ENCODE data around the gene CALCOCO1. TPM values are rescaled to one million over a fixed set of nuclear protein-coding genes. Genes with fewer than 3 reads are reported as not detected.
A peak's percentile ranks its signal among the peaks of the same experiment; 100 is the strongest.

CALCOCO1 gene
- total RNA-seq, 1 donor: 155 TPM

DNA sequence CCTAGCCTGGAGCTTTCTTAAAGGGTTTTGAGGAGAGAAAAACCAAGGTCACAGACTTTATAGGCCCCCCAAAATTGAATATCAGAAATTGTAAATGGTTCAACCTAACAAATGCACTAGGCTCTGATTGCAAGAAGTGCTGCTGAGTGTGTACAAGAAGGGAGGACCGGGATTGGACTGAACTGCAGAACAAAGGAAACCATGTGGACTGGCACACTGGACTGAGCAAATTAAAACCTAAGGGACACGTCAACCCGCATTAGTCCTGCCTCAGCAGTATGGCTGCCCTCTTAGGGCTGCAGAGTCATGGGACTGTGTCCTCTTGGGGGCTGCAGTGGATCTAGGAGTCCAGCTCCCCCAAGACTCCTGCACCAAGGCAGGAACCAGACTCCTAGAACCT is 25.4 kb upstream of the CALCOCO1 start:
- no peak for DNase-seq (ENCODE audit: low read depth in 2 of 3, low spot score in 2 of 3)

DNA sequence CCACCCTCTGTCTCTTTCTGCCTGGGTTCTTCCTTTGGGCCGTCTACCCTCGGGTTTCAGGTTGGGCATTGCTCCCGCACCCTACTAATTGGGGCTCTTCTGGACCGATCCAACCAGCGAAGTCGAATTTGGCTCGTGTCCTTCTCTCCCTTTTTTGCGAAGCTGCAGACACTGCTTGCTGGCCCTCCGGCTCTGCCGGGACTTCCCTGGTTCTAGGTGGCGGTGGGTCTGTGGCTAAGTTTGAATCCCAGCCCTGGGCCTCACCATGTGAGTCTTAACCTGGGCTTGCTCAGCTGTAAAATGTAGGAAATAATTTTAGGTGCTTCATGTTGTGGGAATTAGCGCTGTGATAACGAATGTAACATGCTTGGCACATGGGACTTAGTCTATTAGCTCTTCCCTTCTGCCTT is 24.9 kb upstream of the CALCOCO1 start:
- DNase-seq (ENCODE audit: low read depth in 2 of 3, low spot score in 2 of 3): no peak

DNA sequence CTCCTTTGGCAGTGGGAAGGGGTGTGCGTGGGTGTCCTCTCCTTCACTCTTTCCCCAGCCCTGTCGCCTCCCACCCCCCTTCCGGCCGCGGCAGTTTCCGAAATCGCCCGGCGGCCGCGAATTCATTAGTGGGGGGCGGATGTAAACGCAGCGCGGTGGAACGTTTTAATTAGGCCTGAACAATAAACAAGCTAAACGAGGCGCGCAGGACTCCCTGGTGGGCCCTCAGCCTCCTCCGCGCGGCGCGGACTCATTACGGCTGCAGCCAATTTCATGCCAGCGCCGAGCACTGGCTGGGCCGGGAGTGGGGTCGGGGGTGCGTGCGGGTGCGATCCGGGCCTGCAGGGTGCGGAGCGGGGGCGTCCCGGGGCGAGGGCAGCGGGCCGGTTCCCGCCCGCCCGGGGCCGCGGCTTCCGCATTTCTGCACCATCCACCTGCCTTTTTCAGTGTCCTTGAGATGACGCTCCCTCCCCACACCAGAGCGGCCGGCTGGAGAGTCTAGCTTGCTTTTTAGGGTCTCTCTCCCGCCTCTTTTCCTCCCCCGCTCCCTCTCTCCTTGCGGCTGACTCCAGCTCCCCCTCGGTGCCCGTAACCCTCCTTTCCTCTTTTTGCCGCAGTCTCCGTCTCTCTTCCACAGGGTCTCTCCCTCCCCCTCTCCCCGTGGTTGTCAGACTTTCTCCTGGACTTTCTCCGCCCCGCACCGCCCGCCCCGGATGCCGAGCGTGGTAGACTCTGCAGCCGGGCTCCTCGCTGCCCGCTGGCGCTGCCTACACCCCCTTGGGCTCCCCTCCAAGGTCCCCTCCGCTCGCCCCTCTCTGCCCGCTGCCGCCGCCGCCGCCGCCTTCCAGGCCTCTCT is 24.3 kb upstream of the CALCOCO1 start, which contains the start of gene CISTR:
TSS of gene CISTR (minus strand) at position 644 of the 856 bp plus-strand sequence.
- DNase-seq (ENCODE audit: low read depth in 2 of 3, low spot score in 2 of 3): peak in 1 of 3 donors; percentile 37

DNA sequence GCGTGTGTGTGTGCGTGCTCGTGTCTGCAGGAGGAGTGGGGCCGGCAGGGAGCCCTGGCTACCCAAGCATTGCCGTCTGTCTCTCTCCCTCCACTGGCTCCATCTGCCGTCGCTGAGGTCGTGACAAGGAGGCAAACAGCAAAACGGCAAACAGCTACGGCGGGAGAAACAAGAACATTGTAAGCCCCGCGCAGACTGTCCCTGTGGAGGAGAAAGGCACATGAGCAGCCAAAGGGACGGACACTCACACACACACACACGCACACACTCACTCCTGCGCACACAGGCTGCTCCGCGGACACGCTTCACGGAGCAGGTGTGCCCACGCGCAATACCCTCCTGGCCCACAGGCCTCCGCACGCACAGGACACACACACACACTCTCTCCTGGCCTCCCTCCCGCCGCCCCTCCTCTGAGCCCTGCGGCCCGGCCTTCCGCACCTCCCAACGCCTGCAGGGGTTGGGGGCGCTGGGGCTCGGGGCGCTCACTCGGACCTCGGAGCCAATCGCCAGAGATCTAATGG is 23.6 kb upstream of the CALCOCO1 start:
- DNase-seq (ENCODE audit: low read depth in 2 of 3, low spot score in 2 of 3): peak in 1 of 3 donors; percentile 39

DNA sequence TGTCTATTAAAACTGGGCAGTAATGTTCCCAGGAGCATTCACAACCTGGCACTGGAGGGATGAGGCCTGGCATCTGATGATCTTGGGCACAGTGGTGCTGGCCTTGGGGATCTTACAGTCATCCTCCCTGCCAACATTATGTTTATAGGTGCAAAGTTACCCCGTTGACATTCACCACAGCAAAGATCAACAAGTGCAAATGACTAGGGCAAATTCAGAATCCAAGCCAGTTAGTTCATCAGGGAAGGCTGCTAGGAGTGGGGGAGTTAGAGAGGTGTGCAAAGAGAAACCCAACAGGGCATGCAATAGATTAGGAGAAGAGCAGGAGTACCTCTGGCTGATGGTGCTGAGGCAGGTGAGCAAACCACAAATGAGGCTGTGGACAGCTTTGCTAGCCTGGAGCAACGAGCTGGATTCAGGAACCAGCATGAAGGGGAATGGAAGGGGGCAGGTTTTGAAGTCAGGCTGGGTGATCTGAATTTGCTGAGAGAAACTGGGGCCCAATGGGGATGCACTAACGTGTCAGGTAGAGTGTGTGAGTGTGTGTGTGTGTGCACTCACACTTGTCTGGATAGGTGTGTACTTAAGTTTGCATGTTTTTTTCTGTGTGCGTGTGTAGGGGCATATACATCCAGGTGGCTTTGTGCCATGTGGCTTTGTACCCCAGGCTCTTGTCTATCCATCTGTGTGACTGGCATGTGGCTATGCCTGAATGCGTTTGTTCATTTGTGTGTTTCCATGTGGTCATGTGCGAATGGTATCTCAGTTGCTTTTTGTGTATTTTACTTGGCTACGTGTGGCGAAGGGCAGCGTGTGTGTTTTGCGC is 22.9 kb upstream of the CALCOCO1 start:
- DNase-seq (ENCODE audit: low read depth in 2 of 3, low spot score in 2 of 3): no peak

DNA sequence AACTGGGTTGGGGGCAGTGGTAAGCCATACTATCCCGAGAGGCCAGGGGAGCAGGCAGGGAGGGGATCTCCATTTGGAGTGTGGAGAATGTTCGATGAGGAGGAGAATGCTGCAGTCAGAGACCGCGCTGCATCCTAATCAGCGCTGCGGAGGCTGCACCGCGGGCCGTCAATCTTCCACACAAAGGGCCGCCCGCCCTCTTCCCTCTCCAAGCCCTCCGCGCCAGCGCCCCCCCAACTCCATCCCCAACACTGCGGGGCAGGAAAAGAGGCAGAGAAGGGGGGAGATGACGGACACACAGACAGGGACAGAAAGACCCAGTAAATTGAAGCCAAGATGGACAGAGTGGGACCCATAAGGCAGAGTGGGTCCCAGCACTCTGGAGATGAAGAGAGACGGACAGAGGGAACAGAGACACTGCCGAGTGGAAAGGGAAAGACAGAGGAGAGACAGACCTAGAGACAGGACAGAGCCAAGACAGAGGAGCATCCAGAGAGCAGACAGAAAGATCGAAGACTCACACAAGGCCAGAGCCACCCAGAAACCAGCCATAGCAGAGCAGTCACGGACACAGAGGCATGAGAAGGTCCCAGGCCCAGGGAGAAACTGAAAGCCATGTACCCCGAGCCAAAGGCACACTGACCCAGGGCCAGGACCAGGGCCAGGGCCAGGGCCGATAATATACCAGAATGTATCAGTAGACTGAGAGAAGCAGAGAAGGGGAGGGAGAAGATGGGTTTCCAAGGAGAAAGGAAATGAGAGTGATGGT is 21.0 kb upstream of the CALCOCO1 start:
- no peak for DNase-seq (ENCODE audit: low read depth in 2 of 3, low spot score in 2 of 3)

DNA sequence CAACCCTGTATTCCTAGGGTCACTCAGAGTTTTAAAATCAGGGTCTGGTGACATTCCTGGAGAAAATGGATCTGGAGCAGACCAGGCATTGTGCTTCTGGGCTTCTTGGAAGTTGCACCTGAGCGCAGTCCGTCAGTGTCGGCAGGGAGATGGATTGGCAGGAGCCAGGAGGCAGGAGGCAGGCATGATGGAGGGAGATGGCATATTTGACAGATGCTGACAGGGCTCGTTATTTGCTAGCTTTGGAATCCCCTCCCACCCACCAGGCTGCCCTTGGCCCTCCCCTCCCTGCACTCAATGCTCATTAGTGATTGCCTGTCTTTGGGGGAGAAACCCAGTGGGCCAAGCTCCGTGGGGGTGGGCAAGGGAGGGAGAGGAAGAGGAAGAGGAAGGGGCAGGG is 19.8 kb upstream of the CALCOCO1 start:
- DNase-seq (ENCODE audit: low read depth in 2 of 3, low spot score in 2 of 3): no peak

DNA sequence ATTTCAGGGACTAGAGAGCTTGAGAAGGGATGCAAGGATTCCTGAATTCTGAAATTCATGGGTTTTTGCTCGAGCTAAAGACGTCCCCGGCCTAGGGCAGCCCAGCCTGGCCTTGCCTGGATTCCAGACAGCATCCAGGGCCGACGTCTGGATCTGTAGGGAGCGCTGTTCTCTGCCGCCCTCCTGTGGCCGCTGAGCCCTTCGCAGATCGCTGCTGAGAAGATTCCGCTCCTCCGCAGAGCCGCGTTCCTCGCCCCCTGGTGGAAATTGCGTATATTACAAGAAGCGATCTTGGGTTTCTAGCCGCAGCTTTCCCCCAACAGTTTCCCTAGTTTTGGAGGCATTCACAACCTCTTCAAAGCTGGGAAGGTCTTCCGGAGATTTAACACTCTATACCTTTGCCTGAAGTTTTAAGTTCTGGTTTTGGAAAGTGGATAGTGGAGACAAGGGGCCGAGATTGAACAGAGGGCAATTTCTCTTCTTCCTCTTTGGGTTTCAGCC is 19.4 kb upstream of the CALCOCO1 start:
- peak; percentile 72 to 87 (median 83) for DNase-seq (ENCODE audit: low read depth in 2 of 3, low spot score in 2 of 3)

DNA sequence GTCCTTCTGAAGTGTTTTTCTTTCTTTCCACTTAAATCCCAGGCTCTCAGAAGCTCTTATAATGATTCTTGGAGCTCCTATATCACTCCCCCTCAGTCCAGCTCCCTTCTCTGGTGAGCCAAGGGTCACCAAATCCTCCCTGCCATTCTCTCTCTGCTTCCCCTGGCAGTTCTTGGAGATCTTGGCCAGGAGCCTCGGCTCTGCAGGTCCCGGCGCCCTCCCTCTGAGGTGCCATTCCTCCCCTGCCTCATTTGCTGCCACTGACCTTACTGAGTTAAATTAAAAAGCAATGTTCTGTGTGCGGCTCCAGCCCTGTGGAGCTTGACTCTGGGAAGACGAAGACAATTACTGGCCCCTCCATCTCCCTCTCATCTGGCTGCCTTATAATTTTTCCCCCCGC is 17.5 kb upstream of the CALCOCO1 start:
- no peak for DNase-seq (ENCODE audit: low read depth in 2 of 3, low spot score in 2 of 3)

DNA sequence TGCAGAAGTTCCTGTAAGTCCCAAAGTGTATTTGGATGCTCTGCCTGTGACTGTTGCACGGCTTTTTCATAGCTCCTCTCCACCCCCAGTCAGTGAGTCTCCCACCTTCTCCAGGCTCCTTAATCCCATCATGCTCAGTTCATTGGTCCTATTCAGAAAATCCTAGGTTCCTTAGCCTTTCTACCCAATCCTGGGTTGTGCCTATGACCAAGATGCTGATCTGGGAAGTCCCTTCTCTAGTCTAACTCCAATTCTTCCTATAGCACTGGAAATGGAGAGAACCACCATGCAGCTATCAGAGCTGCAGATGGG is 16.8 kb upstream of the CALCOCO1 start:
- no peak for DNase-seq (ENCODE audit: low read depth in 2 of 3, low spot score in 2 of 3)

DNA sequence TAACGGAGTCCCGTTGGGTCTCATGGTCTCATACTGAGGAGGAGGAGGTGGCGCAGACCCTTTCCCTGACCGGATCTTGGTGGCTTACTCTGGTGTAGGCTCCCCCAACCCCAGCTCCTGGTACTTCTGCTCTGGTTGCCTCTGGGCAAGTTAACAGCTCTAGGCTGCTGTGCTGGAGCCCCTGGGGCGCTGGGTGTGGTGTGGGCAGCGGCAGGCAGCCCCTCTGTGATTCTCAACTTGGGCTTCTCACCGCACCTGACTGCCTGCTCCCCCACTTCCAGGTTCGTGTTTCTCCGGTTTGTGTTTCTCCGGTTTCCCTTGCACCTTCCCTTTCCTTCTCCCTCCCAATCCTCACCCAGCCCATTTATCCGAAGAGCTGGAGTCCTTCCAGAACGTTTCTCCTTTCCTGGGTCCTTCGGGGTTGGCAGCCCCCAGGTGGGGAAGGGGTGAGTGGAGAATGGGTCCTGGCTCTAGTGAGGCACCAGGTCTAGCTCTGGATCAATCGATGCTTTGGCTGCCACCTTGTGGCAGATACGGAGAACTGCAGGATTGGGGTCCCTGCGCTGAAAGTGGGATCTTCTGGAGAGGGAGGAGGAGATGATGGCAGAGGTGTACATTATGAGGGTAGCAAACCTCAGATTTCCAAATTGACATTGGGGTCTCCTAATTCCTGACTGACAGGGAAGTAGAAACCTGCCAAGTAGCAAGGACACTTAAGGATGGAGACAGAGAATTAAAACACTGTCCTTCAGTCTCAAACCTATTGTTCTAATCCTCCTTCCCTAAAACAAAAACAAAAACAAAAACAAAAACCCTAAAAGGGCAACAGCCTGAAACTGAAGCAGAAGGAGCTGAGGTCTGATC is 16.2 kb upstream of the CALCOCO1 start:
- peak; percentile 54 to 82 (median 59) for DNase-seq (ENCODE audit: low read depth in 2 of 3, low spot score in 2 of 3)

DNA sequence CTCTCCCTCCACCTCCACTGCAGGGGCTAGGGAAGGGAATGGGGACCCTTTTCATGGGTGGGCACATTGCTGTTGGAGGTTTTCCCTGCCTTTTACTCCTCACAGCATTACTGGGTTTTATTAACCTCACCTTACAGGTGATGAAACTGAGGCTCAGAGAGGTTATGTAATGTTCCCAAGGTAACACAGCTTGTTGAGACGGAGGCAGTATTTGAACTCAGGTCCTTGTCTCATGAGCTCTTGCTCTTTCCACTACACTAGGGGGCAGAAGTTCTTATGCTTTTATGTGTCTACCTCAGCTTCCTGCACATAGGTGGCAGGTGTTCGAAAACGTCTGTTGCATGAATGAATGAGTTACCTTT is 12.9 kb upstream of the CALCOCO1 start:
- DNase-seq (ENCODE audit: low read depth in 2 of 3, low spot score in 2 of 3): no peak

DNA sequence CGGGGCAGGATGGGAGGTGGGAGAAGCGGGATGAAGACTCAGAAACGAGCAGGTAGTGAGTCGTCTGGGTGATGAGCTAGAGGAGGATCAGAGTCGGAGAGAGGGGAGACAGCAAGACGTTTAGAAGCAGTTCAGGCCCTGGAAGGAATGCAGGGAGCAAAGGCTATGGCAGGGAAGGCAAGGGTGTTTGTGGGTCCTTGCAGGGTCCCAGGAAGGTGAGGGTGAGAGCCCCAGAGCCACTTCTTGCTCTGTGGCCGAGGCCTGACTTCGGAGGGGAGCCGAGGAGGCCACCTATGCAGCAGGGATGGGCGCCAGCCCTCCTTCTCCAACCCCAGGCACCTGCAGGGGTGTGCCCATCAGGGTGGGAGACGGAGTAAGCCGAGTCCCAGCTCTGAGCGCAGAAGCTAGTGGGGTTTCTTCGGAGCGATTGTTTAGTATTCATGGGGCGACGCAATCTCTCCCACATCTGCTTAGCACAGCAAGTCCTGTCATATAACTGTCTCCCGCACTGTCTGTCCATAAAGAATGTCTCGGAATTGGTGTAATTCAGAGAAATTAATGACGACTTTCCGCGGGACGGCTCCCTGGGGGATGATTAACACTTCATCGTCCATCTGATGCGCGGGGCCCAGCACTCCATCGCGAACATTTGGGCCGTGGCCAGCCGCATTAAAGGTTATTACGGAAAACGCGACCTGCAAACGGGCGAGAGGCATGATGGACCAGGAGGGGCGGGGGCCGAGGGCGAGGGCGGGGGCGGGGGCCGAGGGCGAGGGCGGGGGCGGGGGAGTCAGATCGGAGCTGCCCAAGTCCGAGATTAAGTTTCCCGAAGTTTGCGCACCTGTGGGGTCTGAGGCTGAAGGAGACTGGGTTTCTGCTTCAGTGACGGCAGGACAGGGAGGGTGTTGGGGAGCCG is 12.2 kb upstream of the CALCOCO1 start:
- no peak for DNase-seq (ENCODE audit: low read depth in 2 of 3, low spot score in 2 of 3)

DNA sequence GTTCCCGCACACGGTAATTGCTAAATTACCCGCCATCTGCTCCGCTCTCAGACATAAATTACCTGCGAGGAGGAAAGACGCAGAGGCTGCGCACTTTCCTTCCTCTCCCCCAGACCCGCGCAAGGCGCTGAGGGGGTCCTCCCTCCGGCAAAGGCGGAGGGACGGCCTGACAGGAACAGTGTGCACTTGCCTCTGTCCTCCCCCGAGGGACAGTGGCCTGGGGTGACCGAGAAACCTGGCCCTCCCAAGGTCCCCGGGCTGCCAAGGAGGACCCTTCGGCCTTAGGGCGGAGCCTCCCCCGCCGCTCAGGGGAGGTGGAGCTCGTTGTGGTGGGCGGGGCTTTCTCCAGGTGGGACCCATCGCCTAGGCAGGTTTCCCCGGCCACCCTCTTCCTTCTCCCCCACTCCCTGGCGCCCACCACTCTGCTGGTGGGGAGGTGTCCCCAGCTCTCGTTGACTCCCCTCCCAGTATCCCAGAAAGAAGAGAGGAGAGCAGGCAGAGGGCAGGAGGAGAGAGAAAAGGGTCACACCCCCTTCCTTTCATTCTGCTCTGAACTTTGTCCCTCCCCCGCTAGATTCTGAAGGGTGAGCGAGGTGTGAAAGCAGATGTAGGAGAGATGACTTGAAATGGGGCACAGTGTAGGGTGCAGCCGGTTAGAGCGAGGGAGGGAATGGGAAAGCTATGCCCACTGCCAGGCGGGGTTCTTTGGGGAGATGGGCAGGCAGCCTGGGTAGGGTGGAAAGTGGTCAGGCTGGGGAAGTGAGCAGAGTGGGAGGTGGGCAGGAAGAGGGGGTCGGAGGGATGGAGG is 11.4 kb upstream of the CALCOCO1 start:
- DNase-seq (ENCODE audit: low read depth in 2 of 3, low spot score in 2 of 3): no peak

DNA sequence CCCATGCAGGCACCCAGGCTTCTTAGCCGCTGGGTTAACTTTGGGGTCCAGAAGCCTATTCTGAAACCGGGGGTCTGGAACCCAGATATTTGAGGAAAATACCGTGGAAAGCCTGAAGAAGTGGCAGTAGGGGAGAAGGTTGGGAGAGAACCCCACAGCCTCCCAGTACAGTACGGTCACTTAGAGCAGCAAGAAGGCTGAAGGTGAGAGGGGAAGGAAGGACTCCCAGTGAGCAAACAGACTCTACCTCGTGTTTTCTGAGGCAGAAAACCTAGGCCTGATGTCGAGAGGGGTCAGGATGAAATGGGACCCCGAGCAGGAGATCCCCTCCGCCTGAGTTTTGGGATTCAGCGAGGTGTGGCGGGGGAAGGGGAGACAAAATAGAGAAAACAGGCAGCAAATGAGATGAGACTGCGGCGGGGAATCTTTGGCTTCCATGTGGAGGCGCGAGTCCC is 10.7 kb upstream of the CALCOCO1 start:
- DNase-seq (ENCODE audit: low read depth in 2 of 3, low spot score in 2 of 3): no peak

DNA sequence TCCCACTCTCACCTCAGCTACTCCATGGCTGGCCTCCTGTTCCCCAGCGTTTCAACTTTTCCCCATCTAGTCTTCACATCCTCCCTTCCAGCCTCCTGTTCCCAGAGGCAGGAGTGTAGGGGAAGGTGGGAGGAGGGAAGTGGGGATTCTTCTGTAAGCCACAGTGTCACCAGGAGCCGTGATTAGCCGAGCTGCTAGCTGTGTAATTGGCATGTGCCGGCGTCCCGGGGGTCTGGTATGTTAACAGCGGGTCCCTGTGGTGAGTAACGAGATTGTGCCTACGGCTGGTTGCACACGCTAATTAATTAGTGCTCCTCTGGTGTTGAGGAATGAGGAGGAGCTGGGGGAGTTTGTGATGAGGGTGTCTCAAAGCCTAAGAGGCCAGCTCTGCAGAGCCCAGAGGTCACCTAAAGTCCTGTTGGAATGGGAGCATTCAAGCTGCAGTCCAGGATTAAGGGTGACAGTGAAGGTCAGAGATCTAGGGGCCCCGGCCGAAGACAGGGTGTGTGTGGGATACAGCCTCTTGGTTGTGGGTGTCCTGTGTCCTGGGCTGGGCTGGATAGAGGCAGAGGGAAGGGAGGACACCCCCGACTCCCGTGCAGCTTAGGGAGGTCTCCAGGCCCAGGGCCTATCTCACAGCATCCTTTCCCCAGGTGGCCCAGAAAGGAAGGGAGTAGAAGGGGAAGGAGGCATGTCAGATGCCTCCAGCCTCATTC is 10.0 kb upstream of the CALCOCO1 start:
- DNase-seq (ENCODE audit: low read depth in 2 of 3, low spot score in 2 of 3): no peak

DNA sequence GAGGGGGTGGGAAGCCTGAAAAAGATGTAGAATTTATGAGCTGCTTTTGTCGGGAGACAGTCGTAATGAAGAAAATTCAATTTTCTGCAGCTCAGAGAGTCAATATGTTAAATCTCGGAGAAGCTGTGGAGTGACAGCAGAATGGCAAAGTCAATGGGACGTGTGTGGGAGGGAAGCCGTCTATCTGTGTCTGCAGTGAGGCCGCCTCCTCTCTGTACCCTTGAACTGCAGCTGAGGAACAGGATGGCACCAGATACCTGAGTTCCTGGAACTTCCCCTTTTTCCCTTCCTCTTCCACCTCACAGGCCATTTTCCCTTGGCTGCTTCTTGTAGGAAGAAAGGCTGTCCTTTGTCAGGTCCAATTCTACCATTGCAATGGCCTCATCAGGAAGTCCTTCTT is 9.3 kb upstream of the CALCOCO1 start:
- no peak for DNase-seq (ENCODE audit: low read depth in 2 of 3, low spot score in 2 of 3)

All from hematopoietic multipotent progenitor cell (in vitro differentiated cells).